Neural progenitor cell (in vitro differentiated cells): ENCODE data around the gene LOXHD1. TPM values are rescaled to one million over a fixed set of nuclear protein-coding genes. Genes with fewer than 3 reads are reported as not detected.
A peak's percentile ranks its signal among the peaks of the same experiment; 100 is the strongest.

Experiments used
- DNase-seq: peaks from one replicate; pipeline ENCODE4 v3.0.0-alpha.2; 2016; ENCODE audit warnings: low spot score
- H2AFZ ChIP-seq: fragments of 200-600 bp; sonication (generic); replicated peaks from 2 replicates; pipeline ENCODE4 v1.6.1; 2016; ENCODE audit warnings: antibody characterized with exemption
- H3F3A ChIP-seq: fragments of 200-600 bp; sonication (generic); 2 replicates; pipeline ENCODE4 v1.6.1; 2016; ENCODE audit warnings: antibody characterized with exemption, low read depth
- H3K27ac ChIP-seq: fragments of 200-600 bp; sonication (generic); 2 replicates; pipeline ENCODE4 v1.5.1; 2016; ENCODE audit warnings: mild to moderate bottlenecking
- H3K27me3 ChIP-seq: fragments of 200-600 bp; sonication (generic); 2 replicates; pipeline ENCODE4 v1.6.1; 2016; ENCODE audit warnings: mild to moderate bottlenecking, moderate library complexity
- H3K36me3 ChIP-seq: fragments of 200-600 bp; sonication (generic); 2 replicates; pipeline ENCODE4 v1.5.1; 2016
- H3K4me1 ChIP-seq: fragments of 200-600 bp; sonication (generic); 2 replicates; pipeline ENCODE4 v1.6.1; 2016; ENCODE audit warnings: mixed run types
- H3K4me2 ChIP-seq: fragments of 200-600 bp; sonication (generic); 2 replicates; pipeline ENCODE4 v1.6.1; 2016
- H3K4me3 ChIP-seq: fragments of 200-600 bp; sonication (generic); 2 replicates; pipeline ENCODE4 v1.5.1; 2016
- H3K79me2 ChIP-seq: fragments of 200-600 bp; sonication (generic); 2 replicates; pipeline ENCODE4 v1.6.1; 2016; ENCODE audit warnings: low read depth
- H3K9ac ChIP-seq: fragments of 200-600 bp; sonication (generic); 2 replicates; pipeline ENCODE4 v1.6.1; 2016
- H3K9me3 ChIP-seq: fragments of 200-600 bp; sonication (generic); 2 replicates; pipeline ENCODE4 v1.5.1; 2016; ENCODE audit warnings: low read depth
- H4K20me1 ChIP-seq: fragments of 200-600 bp; sonication (generic); 2 replicates; pipeline ENCODE4 v1.6.1; 2016; ENCODE audit warnings: low read depth
- H3K27ac Mint-ChIP-seq: 3 replicates; pipeline ENCODE4 v1.8.0; 2021; ENCODE audit warnings: mixed read lengths
- H3K27me3 Mint-ChIP-seq: 2 replicates; pipeline ENCODE4 v1.8.0; 2022; ENCODE audit warnings: low read depth, mild to moderate bottlenecking, inconsistent platforms, moderate library complexity, mixed read lengths; ENCODE audit not compliant: insufficient read depth
- H3K36me3 Mint-ChIP-seq: 3 replicates; pipeline ENCODE4 v1.8.0; 2021; ENCODE audit warnings: mixed read lengths
- H3K4me1 Mint-ChIP-seq: 3 replicates; pipeline ENCODE4 v1.8.0; 2021; ENCODE audit warnings: mixed read lengths
- H3K4me3 Mint-ChIP-seq: 3 replicates; pipeline ENCODE4 v1.8.0; 2021; ENCODE audit warnings: mild to moderate bottlenecking, moderate library complexity, mixed read lengths
- H3K9me3 Mint-ChIP-seq: 3 replicates; pipeline ENCODE4 v1.8.0; 2020; ENCODE audit warnings: mixed read lengths
- EZH2 ChIP-seq: fragments of 200-600 bp; sonication (generic); IDR thresholded peaks from 2 replicates; pipeline ENCODE4 v1.6.1; 2017; ENCODE audit warnings: antibody characterized with exemption, mild to moderate bottlenecking, moderate library complexity
- EZH2phosphoT487 ChIP-seq: fragments of 200-600 bp; sonication (generic); IDR thresholded peaks from 2 replicates; pipeline ENCODE4 v1.6.1; 2017; ENCODE audit warnings: antibody characterized with exemption
- total RNA-seq: library from RNA; depleted of rRNA; stranded (reverse); fragments of >200 nt; gene quantifications from 2 replicates; pipeline ENCODE4 v1.2.3, GENCODE V29; 2015; ENCODE audit warnings: low replicate concordance
- TF ChIP-seq, protein P1 (sequence below): fragments of 200-600 bp; sonication (generic); IDR thresholded peaks from 2 replicates; pipeline ENCODE4 v1.5.1; 2017; ENCODE audit warnings: antibody characterized with exemption, mild to moderate bottlenecking

LOXHD1 gene
- total RNA-seq, 1 donor from 2014 or later = not detected

- Histone ChIP-seq H3K36me3 (no peaks in the 10 kb centered on the region), H3K9me3 (no peaks in the 10 kb centered on the region), H2AFZ (no peak overlapping the region), H3K79me2 (no peaks in the 10 kb centered on the region), H3F3A (no peaks in the 10 kb centered on the region), H3K27me3 (no peaks in the 10 kb centered on the region), H3K9ac (no peak overlapping the region), H3K4me1 (peaks cover 21% of the 10 kb centered on the region), H3K4me3 (no peak overlapping the region), H3K4me2 (peak overlapping the region; percentile 19), H4K20me1 (no peaks in the 10 kb centered on the region), H3K27ac (no peak overlapping the region)
- H3K9me3 Mint-ChIP-seq = no peaks in the 10 kb centered on the region
- H3K36me3 Mint-ChIP-seq = no peaks in the 10 kb centered on the region
- no peak for TF ChIP-seq EZH2
- no peak for TF ChIP-seq EZH2phosphoT487
- TF ChIP-seq, protein P1, sequence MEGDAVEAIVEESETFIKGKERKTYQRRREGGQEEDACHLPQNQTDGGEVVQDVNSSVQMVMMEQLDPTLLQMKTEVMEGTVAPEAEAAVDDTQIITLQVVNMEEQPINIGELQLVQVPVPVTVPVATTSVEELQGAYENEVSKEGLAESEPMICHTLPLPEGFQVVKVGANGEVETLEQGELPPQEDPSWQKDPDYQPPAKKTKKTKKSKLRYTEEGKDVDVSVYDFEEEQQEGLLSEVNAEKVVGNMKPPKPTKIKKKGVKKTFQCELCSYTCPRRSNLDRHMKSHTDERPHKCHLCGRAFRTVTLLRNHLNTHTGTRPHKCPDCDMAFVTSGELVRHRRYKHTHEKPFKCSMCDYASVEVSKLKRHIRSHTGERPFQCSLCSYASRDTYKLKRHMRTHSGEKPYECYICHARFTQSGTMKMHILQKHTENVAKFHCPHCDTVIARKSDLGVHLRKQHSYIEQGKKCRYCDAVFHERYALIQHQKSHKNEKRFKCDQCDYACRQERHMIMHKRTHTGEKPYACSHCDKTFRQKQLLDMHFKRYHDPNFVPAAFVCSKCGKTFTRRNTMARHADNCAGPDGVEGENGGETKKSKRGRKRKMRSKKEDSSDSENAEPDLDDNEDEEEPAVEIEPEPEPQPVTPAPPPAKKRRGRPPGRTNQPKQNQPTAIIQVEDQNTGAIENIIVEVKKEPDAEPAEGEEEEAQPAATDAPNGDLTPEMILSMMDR = no peak
- no peak overlapping the region for H3K27ac Mint-ChIP-seq
- H3K4me1 Mint-ChIP-seq = peaks cover 11% of the 10 kb centered on the region
- H3K4me3 Mint-ChIP-seq = no peak overlapping the region
- peak; percentile 30 for DNase-seq
- peaks cover 10% of the 10 kb centered on the region for H3K27me3 Mint-ChIP-seq
Observed at GRCh38 chr18:46565256-46565655, 91.8 kb downstream of the LOXHD1 start.

- H3K36me3 Mint-ChIP-seq = no peaks in the 10 kb centered on the region
- H3K4me1 ChIP-seq = peaks cover 21% of the 10 kb centered on the region
- TF ChIP-seq, protein P1 = no peak
- TF ChIP-seq EZH2 (no peak), EZH2phosphoT487 (no peak)
- no peaks in the 10 kb centered on the region for H3K79me2 ChIP-seq
- H3K4me1 Mint-ChIP-seq = peaks cover 11% of the 10 kb centered on the region
- H3K4me3 Mint-ChIP-seq = no peak overlapping the region
- H4K20me1 ChIP-seq = no peaks in the 10 kb centered on the region
- H3K27ac Mint-ChIP-seq = peak overlapping the region; percentile 72
- H3F3A ChIP-seq = no peaks in the 10 kb centered on the region
- H3K36me3 ChIP-seq = no peaks in the 10 kb centered on the region
- no peak overlapping the region for H3K4me3 ChIP-seq
- H3K27me3 Mint-ChIP-seq = peaks cover 14% of the 10 kb centered on the region
- peak; percentile 26 for DNase-seq
- H2AFZ ChIP-seq = no peak overlapping the region
- H3K4me2 ChIP-seq = peak overlapping the region; percentile 17
- no peaks in the 10 kb centered on the region for H3K9me3 ChIP-seq
- H3K9ac ChIP-seq = no peak overlapping the region
- no peaks in the 10 kb centered on the region for H3K27me3 ChIP-seq
- H3K9me3 Mint-ChIP-seq = no peaks in the 10 kb centered on the region
- H3K27ac ChIP-seq = no peak overlapping the region
Observed at GRCh38 chr18:46563317-46563716, 93.7 kb downstream of the LOXHD1 start.

DNA sequence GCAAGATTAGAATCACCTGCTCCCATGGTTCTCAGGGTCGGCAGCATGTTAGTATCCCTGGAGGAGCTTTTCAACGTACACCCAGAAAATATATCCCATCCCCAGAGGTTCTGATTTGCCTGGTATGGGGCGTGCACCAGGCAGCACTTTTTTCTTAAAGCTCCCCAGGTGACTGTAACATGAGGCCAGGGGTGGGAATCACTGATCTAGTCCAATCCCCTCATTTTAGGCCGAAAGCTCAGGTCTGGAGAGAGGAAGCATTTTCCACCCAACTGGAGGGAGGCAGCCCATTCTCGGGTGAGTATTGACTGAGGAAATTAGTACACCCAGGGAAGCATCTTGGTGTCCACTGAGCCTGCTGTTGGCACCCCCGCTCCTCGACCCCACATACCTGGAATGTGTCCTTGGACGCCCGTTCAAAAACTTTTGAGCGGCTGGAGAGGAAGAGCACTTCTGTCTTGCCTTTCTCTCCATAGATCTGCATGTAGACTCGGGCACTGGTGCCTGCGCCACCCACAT lies 94.3 kb downstream of the LOXHD1 start:
- Mint-ChIP-seq H3K9me3 (no peaks in the 10 kb centered on the region), H3K36me3 (no peaks in the 10 kb centered on the region), H3K4me1 (peaks cover 11% of the 10 kb centered on the region), H3K4me3 (no peak overlapping the region), H3K27ac (peak overlapping the region; percentile 72), H3K27me3 (peaks cover 14% of the 10 kb centered on the region)
- DNase-seq = no peak
- peak overlapping the region; percentile 17 for H3K4me2 ChIP-seq
- H3K36me3 ChIP-seq = no peaks in the 10 kb centered on the region
- TF ChIP-seq EZH2 (no peak), EZH2phosphoT487 (no peak)
- TF ChIP-seq, protein P1 = no peak
- no peaks in the 10 kb centered on the region for H3K9me3 ChIP-seq
- H3K4me3 ChIP-seq = no peak overlapping the region
- H3K79me2 ChIP-seq = no peaks in the 10 kb centered on the region
- H2AFZ ChIP-seq = no peak overlapping the region
- H3K4me1 ChIP-seq = peaks cover 21% of the 10 kb centered on the region
- H3K9ac ChIP-seq = no peak overlapping the region
- no peaks in the 10 kb centered on the region for H3F3A ChIP-seq
- H3K27ac ChIP-seq = no peak overlapping the region
- H3K27me3 ChIP-seq = no peaks in the 10 kb centered on the region
- no peaks in the 10 kb centered on the region for H4K20me1 ChIP-seq
